ENCODE data around the gene IL17F. TPM values are rescaled to one million over a fixed set of nuclear protein-coding genes. Genes with fewer than 3 reads are reported as not detected.

The IL17F gene
- polyA plus RNA-seq, 3 donors: not detected

GRCh38 chr6:52213127-52213526 is 31.2 kb downstream of the IL17F start:
- no peak overlapping the region for H3K4me2 ChIP-seq (replicated peaks; ENCODE audit: extremely low read depth, low read length, poor library complexity, severe bottlenecking)
- H3K36me3 ChIP-seq (replicated peaks in 1 of 2; ENCODE audit: control insufficient read depth in 1 of 2, insufficient read depth in 2 of 2, low read length in 2 of 2): no peaks in the 10 kb centered on the region
- H3K9me3 ChIP-seq (replicated peaks in 1 of 2; ENCODE audit: control insufficient read depth in 1 of 2, insufficient read depth in 1 of 2, low read length in 2 of 2): no peaks in the 10 kb centered on the region
- intact Hi-C loops (cut with micrococcal nuclease): no loop called here
- no peaks in the 10 kb centered on the region for H3K36me3 Mint-ChIP-seq
- H3K4me1 Mint-ChIP-seq: no peaks in the 10 kb centered on the region
- no peak overlapping the region for H3K4me3 ChIP-seq (replicated peaks in 1 of 3; ENCODE audit: low read depth in 2 of 3, low read length in 3 of 3)
- no peak overlapping the region for H3K27ac Mint-ChIP-seq
- TF ChIP-seq CTCF (IDR thresholded peaks at IDR 0.05): no peak
- H3K4me3 Mint-ChIP-seq: no peak overlapping the region
- peaks cover 0 to 2% (median 0%) of the 10 kb centered on the region in 3 donors for H3K27me3 Mint-ChIP-seq (ENCODE audit: low read depth in 3 of 3)
- no peak overlapping the region for H2AFZ ChIP-seq (ENCODE audit: insufficient read depth, low read depth, low read length, poor library complexity, severe bottlenecking)
- no peaks in the 10 kb centered on the region for H3K4me1 ChIP-seq (ENCODE audit: control insufficient read depth in 1 of 2, insufficient read depth in 2 of 2, low read length in 2 of 2)
- no CpG with 5 or more reads among the region's 2 CpGs for WGBS (ENCODE audit: insufficient coverage)
- no peaks in the 10 kb centered on the region for H3K79me2 ChIP-seq (ENCODE audit: insufficient read depth, low read length)
- H3K9me3 Mint-ChIP-seq: peaks cover 0 to 3% (median 0%) of the 10 kb centered on the region in 7 donors
- no peak overlapping the region for H3K9ac ChIP-seq (ENCODE audit: insufficient read depth, low read length, poor library complexity, severe bottlenecking)
- no peaks in the 10 kb centered on the region for H4K20me1 ChIP-seq (ENCODE audit: insufficient read depth, low read length)
- no peak overlapping the region for H3K27ac ChIP-seq (ENCODE audit: low read depth in 1 of 2, low read length in 2 of 2)
- no peaks in the 10 kb centered on the region for H3K27me3 ChIP-seq (ENCODE audit: control insufficient read depth in 2 of 2, insufficient read depth in 2 of 2, low read length in 2 of 2)
- DNase-seq: no peak

DNA sequence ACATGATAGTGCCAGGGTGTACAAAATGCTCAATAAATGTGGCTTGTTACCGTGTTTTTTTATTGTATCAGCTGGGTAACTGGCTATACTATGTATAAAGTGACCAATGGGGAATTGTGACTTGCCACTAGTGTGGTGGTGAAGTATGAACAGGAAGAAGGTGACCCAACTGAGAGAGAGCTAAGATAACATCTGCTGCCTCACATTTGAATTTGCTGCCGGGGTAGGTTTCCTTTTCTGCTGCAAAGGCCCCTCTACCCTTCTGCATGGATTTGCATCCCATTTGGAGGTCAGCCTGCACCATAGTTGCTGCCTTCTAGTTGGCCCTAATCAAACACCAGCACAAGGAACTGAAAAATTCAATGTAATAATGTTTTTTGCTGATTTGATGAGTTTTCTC is 34.1 kb downstream of the IL17F start:
- H3K4me3 Mint-ChIP-seq: no peak overlapping the region
- H3K36me3 Mint-ChIP-seq: no peaks in the 10 kb centered on the region
- no peaks in the 10 kb centered on the region for H3K79me2 ChIP-seq (ENCODE audit: insufficient read depth, low read length)
- no peak overlapping the region for H3K4me3 ChIP-seq (replicated peaks in 1 of 3; ENCODE audit: low read depth in 2 of 3, low read length in 3 of 3)
- intact Hi-C loops (cut with micrococcal nuclease): no loop called here
- no peaks in the 10 kb centered on the region for H3K9me3 ChIP-seq (replicated peaks in 1 of 2; ENCODE audit: control insufficient read depth in 1 of 2, insufficient read depth in 1 of 2, low read length in 2 of 2)
- no peak for TF ChIP-seq CTCF (IDR thresholded peaks at IDR 0.05)
- H3K4me2 ChIP-seq (replicated peaks; ENCODE audit: extremely low read depth, low read length, poor library complexity, severe bottlenecking): no peak overlapping the region
- H3K27ac ChIP-seq (ENCODE audit: low read depth in 1 of 2, low read length in 2 of 2): no peak overlapping the region
- no peak for DNase-seq
- no peaks in the 10 kb centered on the region for H3K36me3 ChIP-seq (replicated peaks in 1 of 2; ENCODE audit: control insufficient read depth in 1 of 2, insufficient read depth in 2 of 2, low read length in 2 of 2)
- peaks cover 0 to 8% (median 0%) of the 10 kb centered on the region in 7 donors for H3K9me3 Mint-ChIP-seq
- no peaks in the 10 kb centered on the region for H3K4me1 Mint-ChIP-seq
- H4K20me1 ChIP-seq (ENCODE audit: insufficient read depth, low read length): no peaks in the 10 kb centered on the region
- peaks cover 0 to 2% (median 0%) of the 10 kb centered on the region in 3 donors for H3K27me3 Mint-ChIP-seq (ENCODE audit: low read depth in 3 of 3)
- H3K4me1 ChIP-seq (ENCODE audit: control insufficient read depth in 1 of 2, insufficient read depth in 2 of 2, low read length in 2 of 2): no peaks in the 10 kb centered on the region
- H3K9ac ChIP-seq (ENCODE audit: insufficient read depth, low read length, poor library complexity, severe bottlenecking): no peak overlapping the region
- H2AFZ ChIP-seq (ENCODE audit: insufficient read depth, low read depth, low read length, poor library complexity, severe bottlenecking): no peak overlapping the region
- no peaks in the 10 kb centered on the region for H3K27me3 ChIP-seq (ENCODE audit: control insufficient read depth in 2 of 2, insufficient read depth in 2 of 2, low read length in 2 of 2)
- WGBS (ENCODE audit: insufficient coverage): 100% methylated on average over 1 of the region's 2 CpGs
- no peak overlapping the region for H3K27ac Mint-ChIP-seq
